ENCODE results near the gene ZNF407.

DNA sequence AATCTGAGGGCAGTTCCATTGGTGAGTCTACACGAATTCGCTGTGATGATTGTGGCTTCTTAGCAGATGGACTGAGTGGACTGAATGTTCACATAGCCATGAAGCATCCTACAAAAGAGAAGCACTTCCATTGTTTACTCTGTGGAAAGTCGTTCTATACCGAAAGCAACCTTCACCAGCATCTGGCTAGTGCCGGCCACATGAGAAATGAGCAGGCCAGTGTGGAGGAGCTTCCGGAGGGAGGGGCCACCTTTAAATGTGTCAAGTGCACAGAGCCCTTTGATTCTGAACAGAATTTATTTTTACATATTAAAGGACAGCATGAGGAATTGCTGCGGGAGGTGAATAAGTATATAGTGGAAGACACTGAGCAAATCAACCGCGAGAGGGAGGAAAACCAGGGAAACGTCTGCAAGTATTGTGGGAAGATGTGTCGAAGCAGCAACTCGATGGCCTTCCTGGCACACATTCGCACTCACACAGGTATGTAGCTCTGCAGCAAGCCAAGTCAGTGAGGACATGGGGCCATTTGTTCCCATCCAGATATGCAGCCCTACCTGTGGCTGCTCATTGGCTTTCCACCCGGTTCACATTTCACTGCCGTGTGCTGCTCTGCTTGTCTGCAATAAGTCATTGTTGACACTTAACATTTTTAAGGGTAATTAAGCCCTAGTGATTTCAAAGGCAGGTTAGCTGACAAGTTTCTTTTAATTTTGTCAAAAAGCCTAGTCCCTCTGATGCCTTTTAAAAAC lies 37.7 kb downstream of the ZNF407 start:
- TF ChIP-seq, protein P1, sequence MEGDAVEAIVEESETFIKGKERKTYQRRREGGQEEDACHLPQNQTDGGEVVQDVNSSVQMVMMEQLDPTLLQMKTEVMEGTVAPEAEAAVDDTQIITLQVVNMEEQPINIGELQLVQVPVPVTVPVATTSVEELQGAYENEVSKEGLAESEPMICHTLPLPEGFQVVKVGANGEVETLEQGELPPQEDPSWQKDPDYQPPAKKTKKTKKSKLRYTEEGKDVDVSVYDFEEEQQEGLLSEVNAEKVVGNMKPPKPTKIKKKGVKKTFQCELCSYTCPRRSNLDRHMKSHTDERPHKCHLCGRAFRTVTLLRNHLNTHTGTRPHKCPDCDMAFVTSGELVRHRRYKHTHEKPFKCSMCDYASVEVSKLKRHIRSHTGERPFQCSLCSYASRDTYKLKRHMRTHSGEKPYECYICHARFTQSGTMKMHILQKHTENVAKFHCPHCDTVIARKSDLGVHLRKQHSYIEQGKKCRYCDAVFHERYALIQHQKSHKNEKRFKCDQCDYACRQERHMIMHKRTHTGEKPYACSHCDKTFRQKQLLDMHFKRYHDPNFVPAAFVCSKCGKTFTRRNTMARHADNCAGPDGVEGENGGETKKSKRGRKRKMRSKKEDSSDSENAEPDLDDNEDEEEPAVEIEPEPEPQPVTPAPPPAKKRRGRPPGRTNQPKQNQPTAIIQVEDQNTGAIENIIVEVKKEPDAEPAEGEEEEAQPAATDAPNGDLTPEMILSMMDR (IDR thresholded peaks at IDR 0.05): no peak
- no peak for TF ChIP-seq POLR2A (IDR thresholded peaks at IDR 0.05)

Data from testis (tissue), 2 donors.